Measurements from ENCODE around the gene CYP26A1.

The CYP26A1 gene

DNA sequence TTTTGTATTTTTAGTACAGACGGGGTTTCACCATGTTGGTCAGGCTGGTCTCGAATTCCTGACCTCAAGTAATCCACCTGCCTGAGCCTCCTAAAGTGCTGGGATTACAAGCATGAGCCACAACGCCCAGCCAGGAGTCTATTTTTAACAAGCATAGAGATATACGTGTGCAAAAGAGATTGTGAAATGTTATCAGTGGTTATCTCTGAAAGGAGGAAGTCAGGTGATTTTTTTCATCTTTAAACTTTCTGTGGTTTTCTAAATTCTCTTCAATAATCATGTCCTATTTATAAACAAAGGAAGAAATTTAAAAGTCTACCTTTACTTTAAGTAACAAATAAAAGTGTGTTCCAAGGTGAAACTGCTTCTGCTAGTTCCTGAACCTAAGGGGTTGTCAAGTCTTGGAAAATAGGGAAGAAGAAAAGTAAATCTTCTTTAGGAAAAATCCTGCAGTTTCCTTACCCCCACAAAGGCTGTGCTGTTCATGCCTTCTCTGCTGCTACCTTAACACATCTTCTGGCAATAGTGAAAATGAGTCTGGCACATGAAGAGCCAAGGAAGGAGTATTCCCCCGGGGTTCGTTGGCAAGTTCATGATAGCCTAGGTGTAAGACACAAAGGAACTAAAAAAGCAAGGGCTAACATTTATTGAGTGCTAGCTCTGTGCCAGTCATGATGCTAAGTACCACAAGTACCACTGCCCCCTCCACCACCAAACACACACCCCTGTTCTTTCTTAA is 51.1 kb downstream of the CYP26A1 start:
- no peak for DNase-seq

DNA sequence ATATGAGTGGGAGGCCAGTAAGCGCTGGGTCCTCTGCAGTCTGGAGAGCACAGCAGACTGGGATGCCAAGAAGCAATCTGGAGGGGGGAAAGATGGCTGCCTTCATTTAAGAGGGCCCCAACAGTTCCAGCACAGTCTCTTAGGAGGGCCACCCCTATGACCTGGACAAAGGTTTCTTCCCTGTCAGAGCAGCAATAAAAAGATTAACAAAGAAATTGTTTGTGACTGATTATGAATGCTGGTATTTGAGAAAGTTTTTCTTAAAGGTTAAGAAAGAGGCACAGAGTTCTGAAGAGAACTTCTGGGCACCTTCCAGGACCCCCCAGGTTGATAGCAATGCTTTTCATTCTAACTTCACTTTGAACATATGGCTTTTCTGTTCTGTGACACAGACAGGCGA is 52.3 kb downstream of the CYP26A1 start:
- no peak for DNase-seq

DNA sequence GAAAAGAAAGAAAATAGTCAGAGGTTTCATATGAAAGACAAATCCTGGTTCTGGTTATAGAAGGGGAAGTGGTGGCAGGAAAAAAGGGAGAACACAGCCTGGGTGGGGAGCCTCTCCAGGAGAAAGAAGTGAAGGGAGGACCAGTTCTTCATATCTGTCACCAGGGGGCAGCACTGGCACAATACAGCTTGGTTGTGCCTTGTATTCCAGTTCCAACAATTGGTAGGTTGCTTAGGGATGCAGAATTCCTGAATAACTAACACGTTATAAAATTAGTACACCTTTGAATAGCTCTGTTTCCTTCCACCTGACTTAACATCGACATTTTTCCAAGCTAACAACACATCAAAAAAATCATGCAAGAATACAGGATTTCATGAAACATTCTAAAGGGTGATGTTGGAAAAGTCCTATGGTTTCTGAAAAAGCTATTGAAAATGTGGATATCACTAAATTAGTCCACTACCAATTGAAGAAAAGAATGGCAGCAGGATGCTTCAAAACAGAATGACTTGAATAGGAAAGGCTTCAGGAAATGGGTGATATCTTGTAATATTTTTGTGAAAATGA is 52.9 kb downstream of the CYP26A1 start:
- DNase-seq, result no peak
